Ovary (tissue), 9 donors: ENCODE results near the gene UBR4. TPM values are rescaled to one million over a fixed set of nuclear protein-coding genes. Genes with fewer than 3 reads are reported as not detected.

Experiments
- DNase-seq, 5 donors: peaks; one replicate each; pipeline ENCODE4 v3.0.0-alpha.2; 2019 to 2020
- H3K27ac ChIP-seq, 2 donors: fragments of 200-600 bp; one replicate each; pipeline versions ENCODE4 v1.5.1 to v1.8.0; 2019 to 2022
- H3K27me3 ChIP-seq: fragments of 200-600 bp; one replicate; pipeline ENCODE4 v1.8.0; 2022
- H3K36me3 ChIP-seq: fragments of 200-600 bp; sonication (generic); one replicate; pipeline ENCODE4 v1.5.1; 2019
- H3K4me1 ChIP-seq: one replicate; pipeline ENCODE4 v1.8.1; 2013; ENCODE audit warnings: mild to moderate bottlenecking, moderate library complexity; ENCODE audit not compliant: insufficient read depth
- H3K4me3 ChIP-seq: fragments of 200-600 bp; sonication (generic); one replicate; pipeline ENCODE4 v1.5.1; 2017
- H3K9me3 ChIP-seq, 2 donors: fragments of 200-600 bp in 1 of 2; sonication (generic) in 1 of 2; one replicate each; pipeline versions ENCODE4 v1.5.1 to v1.8.1; 2013 to 2019; ENCODE audit warnings: mild to moderate bottlenecking in 1 of 2, moderate library complexity in 1 of 2
- CTCF ChIP-seq, 3 donors: fragments of 450-650 bp in 2 of 3; fragments of 200-600 bp in 1 of 3; IDR thresholded peaks; one replicate each; pipeline versions ENCODE4 v1.5.1 to v1.8.0; 2016 to 2022; ENCODE audit warnings: antibody characterized with exemption in 3 of 3, mild to moderate bottlenecking in 1 of 3
- EP300 ChIP-seq: sonication (generic); formaldehyde crosslinking; IDR thresholded peaks from one replicate; pipeline ENCODE4 v1.6.1; 2017; ENCODE audit warnings: antibody characterized with exemption
- POLR2A ChIP-seq: fragments of 450-650 bp; IDR thresholded peaks from one replicate; pipeline ENCODE4 v1.6.1; 2017; ENCODE audit warnings: antibody characterized with exemption, mild to moderate bottlenecking, moderate library complexity
- WGBS, 3 donors: extraction: QIAGEN DNeasy Blood & Tissue Kit in 1 of 3; methylation state at CpG; one replicate each; pipeline versions ENCODE4 v1.1.5 to v1.1.7; 2013 to 2017; 5-methylcytosine and 5-hydroxymethylcytosine counted together
- intact Hi-C, 4 donors: fragments of 100-400 bp; cut with DNase I; formaldehyde crosslinking; loops; one replicate each; pipeline versions ENCODE4 v1.11.0 to v1.15.1; 2022 to 2023
- polyA plus RNA-seq, 2 donors: library from polyadenylated mRNA; stranded (reverse); fragments of 200-250 nt in 1 of 2; fragments of 350-450 nt in 1 of 2; fragmentation: Illumina TruSeq in 1 of 2; extraction: RNeasy Lipid Tissue Mini Kit (QIAGEN cat#74804) in 1 of 2; gene quantifications; one replicate each; pipeline ENCODE4 v1.2.3, GENCODE V29; 2013 to 2014
- total RNA-seq, 7 donors: library from RNA; depleted of rRNA in 2 of 7; stranded (reverse); fragments of >200 nt in 2 of 7; fragmentation: NEBNext Ultra II Directional in 3 of 7; extraction: Animal tissue kit (Norgen Biotek cat#: 25700) in 3 of 7; gene quantifications; one replicate each; pipeline versions ENCODE4 v1.1.0 to v1.2.4, GENCODE V29; 2016 to 2023
- donor health status: DM: no; HTN: no; CAD: no; lungs with moderate emphysema.
- donor health status: DM: no; HTN: no; CAD: no.
- donor health status: Bipolar disorder and iron deficiency.
- donor health status: DM: yes; HTN: yes; CAD: no.
- donor health status: DM: no; HTN: no; CAD: no.
- donor health status: DM: yes; HTN: yes; CAD: no.

Gene UBR4
- total and polyA plus RNA-seq, 9 donors: 78.7 to 139 (median 118) TPM

GRCh38 chr1:19198820-19199219, 11.2 kb downstream of the UBR4 start:
- intact Hi-C loops: no loop called here

GRCh38 chr1:19197845-19198244, 12.2 kb downstream of the UBR4 start:
- H3K4me1 ChIP-seq: peaks cover 3% of the 10 kb centered on the region
- H3K4me3 ChIP-seq: no peak overlapping the region
- H3K27ac ChIP-seq: no peak overlapping the region
- 52 to 71% (median 58%) methylated on average over 2 of the region's 2 CpGs for WGBS, 3 donors
- no peaks in the 10 kb centered on the region for H3K36me3 ChIP-seq
- no peaks in the 10 kb centered on the region for H3K27me3 ChIP-seq
- TF ChIP-seq POLR2A: no peak
- no peak for TF ChIP-seq CTCF (IDR thresholded peaks at IDR 0.05)
- no peak for TF ChIP-seq EP300
- H3K9me3 ChIP-seq: no peaks in the 10 kb centered on the region
- DNase-seq: no peak
- intact Hi-C loops: no loop called here

More at GRCh38 chr1:19198820-19199219, 11.2 kb downstream of the UBR4 start:
- H3K4me3 ChIP-seq: no peak overlapping the region
- H3K27me3 ChIP-seq: no peaks in the 10 kb centered on the region
- peaks cover 3% of the 10 kb centered on the region for H3K4me1 ChIP-seq
- 92 to 95% (median 93%) methylated on average over 4 of the region's 4 CpGs for WGBS, 3 donors
- H3K36me3 ChIP-seq: no peaks in the 10 kb centered on the region
- no peaks in the 10 kb centered on the region for H3K9me3 ChIP-seq
- DNase-seq: no peak
- TF ChIP-seq CTCF (IDR thresholded peaks at IDR 0.05): no peak
- no peak for TF ChIP-seq EP300
- TF ChIP-seq POLR2A: no peak
- no peak overlapping the region for H3K27ac ChIP-seq

- no peak overlapping the region for H3K4me3 ChIP-seq
- no peak overlapping the region for H3K27ac ChIP-seq
- H3K9me3 ChIP-seq: no peaks in the 10 kb centered on the region
- H3K36me3 ChIP-seq: no peaks in the 10 kb centered on the region
- H3K4me1 ChIP-seq: no peaks in the 10 kb centered on the region
- H3K27me3 ChIP-seq: no peaks in the 10 kb centered on the region
- no peak for DNase-seq
- TF ChIP-seq CTCF (IDR thresholded peaks at IDR 0.05) (no peak), POLR2A (no peak), EP300 (no peak)
- intact Hi-C loops: no loop called here
- WGBS, 3 donors: 38 to 69% (median 54%) methylated on average over 3 of the region's 3 CpGs
These were observed 13.7 kb downstream of the UBR4 start for GRCh38 chr1:19196331-19196730.

GRCh38 chr1:19193004-19193403, 17.1 kb downstream of the UBR4 start:
- no peaks in the 10 kb centered on the region for H3K9me3 ChIP-seq
- H3K36me3 ChIP-seq: no peaks in the 10 kb centered on the region
- no peak overlapping the region for H3K27ac ChIP-seq
- no peaks in the 10 kb centered on the region for H3K4me1 ChIP-seq
- TF ChIP-seq EP300 (no peak), CTCF (IDR thresholded peaks at IDR 0.05) (no peak), POLR2A (no peak)
- no peaks in the 10 kb centered on the region for H3K27me3 ChIP-seq
- 89 to 95% (median 94%) methylated on average over 3 of the region's 3 CpGs for WGBS, 3 donors
- no peak overlapping the region for H3K4me3 ChIP-seq
- intact Hi-C loops: no loop called here
- DNase-seq: no peak
